Osteoblast (primary cell): Measurements from ENCODE around the gene PSAP. TPM values are rescaled to one million over a fixed set of nuclear protein-coding genes. Genes with fewer than 3 reads are reported as not detected.

Experiments used
- DNase-seq: peaks from one replicate; pipeline ENCODE4 v3.0.0; 2011; ENCODE audit warnings: low spot score, mixed read lengths; ENCODE audit not compliant: insufficient read length; ENCODE audit errors: missing footprints
- H2AFZ ChIP-seq: 2 replicates; pipeline ENCODE4 v1.6.0; 2011; ENCODE audit warnings: mild to moderate bottlenecking, low read length
- H3K27ac ChIP-seq: 2 replicates; pipeline ENCODE4 v1.5.1; 2011; ENCODE audit warnings: mild to moderate bottlenecking, low read depth, low read length, moderate library complexity
- H3K27me3 ChIP-seq: 2 replicates; pipeline ENCODE4 v1.6.0; 2012; ENCODE audit warnings: mild to moderate bottlenecking, control low read depth, inconsistent platforms, low read length, moderate library complexity; ENCODE audit not compliant: insufficient read depth
- H3K36me3 ChIP-seq: 2 replicates; pipeline ENCODE4 v1.5.1; 2011; ENCODE audit warnings: mild to moderate bottlenecking, low read length, control low read depth, moderate library complexity; ENCODE audit not compliant: insufficient read depth
- H3K4me1 ChIP-seq: 2 replicates; pipeline ENCODE4 v1.5.1; 2011; ENCODE audit warnings: mild to moderate bottlenecking, low read length, control low read depth, moderate library complexity; ENCODE audit not compliant: insufficient read depth
- H3K4me2 ChIP-seq: 2 replicates; pipeline ENCODE4 v1.6.0; 2011; ENCODE audit warnings: mild to moderate bottlenecking, low read length; ENCODE audit not compliant: insufficient read depth
- H3K4me3 ChIP-seq: fragments of 200-600 bp; sonication (generic); 3 replicates; pipeline ENCODE4 v1.5.1; 2012; ENCODE audit warnings: mild to moderate bottlenecking, low read length, inconsistent platforms; ENCODE audit not compliant: insufficient read depth
- H3K79me2 ChIP-seq: 2 replicates; pipeline ENCODE4 v1.6.0; 2012; ENCODE audit warnings: mild to moderate bottlenecking, low read length, control low read depth, inconsistent platforms; ENCODE audit not compliant: insufficient read depth
- H3K9me3 ChIP-seq: 2 replicates; pipeline ENCODE4 v1.5.1; 2011; ENCODE audit warnings: low read depth, low read length, control low read depth
- H4K20me1 ChIP-seq: 2 replicates; pipeline ENCODE4 v1.6.0; 2012; ENCODE audit warnings: mild to moderate bottlenecking, low read length, control low read depth; ENCODE audit not compliant: insufficient read depth
- total RNA-seq: library from RNA; depleted of rRNA; stranded (reverse); fragments of >200 nt; gene quantifications from 2 replicates; pipeline ENCODE4 v1.2.3, GENCODE V29; 2012
- TF ChIP-seq, protein P1 (sequence below): IDR thresholded peaks from 2 replicates; pipeline ENCODE4 v1.5.1; 2011; ENCODE audit warnings: mild to moderate bottlenecking, low read depth, low read length, moderate library complexity; ENCODE audit errors: extremely low read depth

Gene PSAP
- total RNA-seq, 1 donor, result 1,391 TPM

- Histone ChIP-seq H2AFZ (no peak overlapping the region), H3K27me3 (peaks cover 3% of the 10 kb centered on the region)
- TF ChIP-seq, protein P1, sequence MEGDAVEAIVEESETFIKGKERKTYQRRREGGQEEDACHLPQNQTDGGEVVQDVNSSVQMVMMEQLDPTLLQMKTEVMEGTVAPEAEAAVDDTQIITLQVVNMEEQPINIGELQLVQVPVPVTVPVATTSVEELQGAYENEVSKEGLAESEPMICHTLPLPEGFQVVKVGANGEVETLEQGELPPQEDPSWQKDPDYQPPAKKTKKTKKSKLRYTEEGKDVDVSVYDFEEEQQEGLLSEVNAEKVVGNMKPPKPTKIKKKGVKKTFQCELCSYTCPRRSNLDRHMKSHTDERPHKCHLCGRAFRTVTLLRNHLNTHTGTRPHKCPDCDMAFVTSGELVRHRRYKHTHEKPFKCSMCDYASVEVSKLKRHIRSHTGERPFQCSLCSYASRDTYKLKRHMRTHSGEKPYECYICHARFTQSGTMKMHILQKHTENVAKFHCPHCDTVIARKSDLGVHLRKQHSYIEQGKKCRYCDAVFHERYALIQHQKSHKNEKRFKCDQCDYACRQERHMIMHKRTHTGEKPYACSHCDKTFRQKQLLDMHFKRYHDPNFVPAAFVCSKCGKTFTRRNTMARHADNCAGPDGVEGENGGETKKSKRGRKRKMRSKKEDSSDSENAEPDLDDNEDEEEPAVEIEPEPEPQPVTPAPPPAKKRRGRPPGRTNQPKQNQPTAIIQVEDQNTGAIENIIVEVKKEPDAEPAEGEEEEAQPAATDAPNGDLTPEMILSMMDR, result no peak
These were observed 68.7 kb downstream of the PSAP start for GRCh38 chr10:71782221-71782916.

DNA sequence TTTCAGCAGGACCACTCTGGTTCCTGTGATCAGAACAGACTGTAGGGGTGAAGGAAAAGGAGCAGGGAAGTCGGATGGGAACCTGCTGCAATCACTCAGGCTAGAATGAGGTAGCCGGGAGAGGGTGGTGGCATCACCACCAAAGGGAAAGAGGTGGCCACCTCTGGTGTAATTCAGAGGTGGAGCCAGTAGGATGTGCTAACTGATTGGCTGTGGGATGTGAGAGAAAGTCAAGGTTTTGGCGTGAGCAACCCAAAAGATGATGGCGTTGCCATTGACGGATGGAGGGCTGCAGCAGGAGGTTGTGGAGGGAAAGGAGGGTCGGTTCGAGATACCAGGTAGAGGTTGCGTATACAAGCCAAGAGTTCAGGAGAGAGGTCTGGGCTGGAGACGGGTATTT, 70.3 kb downstream of the PSAP start:
- Histone ChIP-seq H3K4me2 (no peak overlapping the region), H2AFZ (no peak overlapping the region), H3K36me3 (no peaks in the 10 kb centered on the region), H3K4me3 (no peak overlapping the region), H3K27me3 (no peaks in the 10 kb centered on the region), H3K9me3 (no peaks in the 10 kb centered on the region), H3K4me1 (no peaks in the 10 kb centered on the region), H3K79me2 (no peaks in the 10 kb centered on the region), H4K20me1 (no peaks in the 10 kb centered on the region), H3K27ac (no peak overlapping the region)
- TF ChIP-seq, protein P1, result no peak
- DNase-seq, result peak; percentile 77

More at GRCh38 chr10:71782221-71782916, 68.7 kb downstream of the PSAP start:
- Histone ChIP-seq H3K4me3 (no peak overlapping the region), H3K79me2 (no peaks in the 10 kb centered on the region), H3K4me2 (no peak overlapping the region), H3K9me3 (no peaks in the 10 kb centered on the region), H4K20me1 (no peaks in the 10 kb centered on the region), H3K36me3 (no peaks in the 10 kb centered on the region), H3K27ac (no peak overlapping the region), H3K4me1 (no peaks in the 10 kb centered on the region)
- peak; percentile 58 for DNase-seq

DNA sequence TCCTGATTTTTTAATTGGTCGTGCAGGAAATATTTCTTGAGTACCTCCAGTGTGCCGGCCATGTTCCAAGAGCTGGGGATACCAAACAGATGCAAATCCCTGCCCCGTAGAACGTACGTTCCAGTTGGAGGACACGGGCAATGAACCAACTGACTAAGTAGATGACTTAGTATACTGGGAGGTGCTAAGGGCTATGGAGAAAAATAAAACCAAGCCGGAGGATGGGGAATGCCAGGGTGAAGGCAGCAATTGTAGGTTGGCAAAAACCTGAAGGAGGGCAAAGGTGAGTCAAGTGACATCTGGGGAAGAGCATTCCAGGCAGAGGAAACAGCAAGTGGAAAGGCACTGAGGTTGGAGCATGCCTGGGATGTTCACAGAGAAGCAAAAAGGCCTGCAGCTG, 70.9 kb downstream of the PSAP start:
- H3K27me3 ChIP-seq, result no peaks in the 10 kb centered on the region
- H3K27ac ChIP-seq, result no peak overlapping the region
- no peaks in the 10 kb centered on the region for H3K9me3 ChIP-seq
- H3K4me1 ChIP-seq, result peaks cover 1% of the 10 kb centered on the region
- no peaks in the 10 kb centered on the region for H3K79me2 ChIP-seq
- H3K4me3 ChIP-seq, result no peak overlapping the region
- DNase-seq, result peak; percentile 11
- no peak overlapping the region for H2AFZ ChIP-seq
- TF ChIP-seq, protein P1, result no peak
- no peaks in the 10 kb centered on the region for H4K20me1 ChIP-seq
- H3K36me3 ChIP-seq, result no peaks in the 10 kb centered on the region
- no peak overlapping the region for H3K4me2 ChIP-seq

- Histone ChIP-seq H4K20me1 (no peaks in the 10 kb centered on the region), H3K36me3 (no peaks in the 10 kb centered on the region), H3K4me2 (no peak overlapping the region), H3K27me3 (no peaks in the 10 kb centered on the region), H3K27ac (no peak overlapping the region), H3K4me3 (no peak overlapping the region), H3K4me1 (peaks cover 5% of the 10 kb centered on the region), H2AFZ (no peak overlapping the region), H3K79me2 (no peaks in the 10 kb centered on the region), H3K9me3 (no peaks in the 10 kb centered on the region)
- DNase-seq, result peak; percentile 6
- TF ChIP-seq, protein P1, result no peak
These were observed 71.4 kb downstream of the PSAP start for GRCh38 chr10:71779641-71780040.
